22Rv1 (cell line): ENCODE measurements around the gene SLC25A27.

Source experiments
- H3K27ac ChIP-seq: fragments of 450-650 bp; 2 replicates; pipeline ENCODE4 v1.5.1; 2017
- ZFX ChIP-seq: fragments of 450-650 bp; IDR thresholded peaks from 2 replicates; pipeline ENCODE4 v1.6.1; 2017; ENCODE audit warnings: antibody characterized with exemption, borderline replicate concordance
- TF ChIP-seq, protein P1 (sequence below): fragments of 450-650 bp; IDR thresholded peaks from 2 replicates; pipeline ENCODE4 v1.5.1; 2017; ENCODE audit warnings: mild to moderate bottlenecking

SLC25A27 gene

GRCh38 chr6:46651816-46652215, 959 bp upstream of the SLC25A27 start:
- no peak for TF ChIP-seq ZFX
- TF ChIP-seq, protein P1, sequence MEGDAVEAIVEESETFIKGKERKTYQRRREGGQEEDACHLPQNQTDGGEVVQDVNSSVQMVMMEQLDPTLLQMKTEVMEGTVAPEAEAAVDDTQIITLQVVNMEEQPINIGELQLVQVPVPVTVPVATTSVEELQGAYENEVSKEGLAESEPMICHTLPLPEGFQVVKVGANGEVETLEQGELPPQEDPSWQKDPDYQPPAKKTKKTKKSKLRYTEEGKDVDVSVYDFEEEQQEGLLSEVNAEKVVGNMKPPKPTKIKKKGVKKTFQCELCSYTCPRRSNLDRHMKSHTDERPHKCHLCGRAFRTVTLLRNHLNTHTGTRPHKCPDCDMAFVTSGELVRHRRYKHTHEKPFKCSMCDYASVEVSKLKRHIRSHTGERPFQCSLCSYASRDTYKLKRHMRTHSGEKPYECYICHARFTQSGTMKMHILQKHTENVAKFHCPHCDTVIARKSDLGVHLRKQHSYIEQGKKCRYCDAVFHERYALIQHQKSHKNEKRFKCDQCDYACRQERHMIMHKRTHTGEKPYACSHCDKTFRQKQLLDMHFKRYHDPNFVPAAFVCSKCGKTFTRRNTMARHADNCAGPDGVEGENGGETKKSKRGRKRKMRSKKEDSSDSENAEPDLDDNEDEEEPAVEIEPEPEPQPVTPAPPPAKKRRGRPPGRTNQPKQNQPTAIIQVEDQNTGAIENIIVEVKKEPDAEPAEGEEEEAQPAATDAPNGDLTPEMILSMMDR, result no peak
- peak overlapping the region; percentile 80 for H3K27ac ChIP-seq

DNA sequence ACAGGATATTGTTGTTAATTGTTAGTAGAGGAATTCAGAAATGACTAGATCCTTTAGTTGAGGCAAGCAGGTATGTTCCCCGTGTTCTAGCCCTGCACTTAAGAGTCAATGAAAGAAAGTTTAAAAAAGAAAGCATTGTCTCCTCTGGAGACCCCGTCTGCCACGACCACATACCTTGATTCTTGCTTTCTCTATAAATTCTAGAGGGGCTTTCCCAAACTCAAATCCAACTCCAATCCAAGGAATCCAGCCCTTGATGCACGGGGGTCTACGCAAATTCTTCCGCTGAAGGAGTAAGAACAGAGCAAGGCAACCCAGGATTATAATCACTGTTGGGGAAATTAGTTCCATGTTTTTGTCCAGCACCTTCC, 558 bp upstream of the SLC25A27 start:
- H3K27ac ChIP-seq, result peak overlapping the region; percentile 80
- TF ChIP-seq, protein P1, result no peak
- no peak for TF ChIP-seq ZFX

DNA sequence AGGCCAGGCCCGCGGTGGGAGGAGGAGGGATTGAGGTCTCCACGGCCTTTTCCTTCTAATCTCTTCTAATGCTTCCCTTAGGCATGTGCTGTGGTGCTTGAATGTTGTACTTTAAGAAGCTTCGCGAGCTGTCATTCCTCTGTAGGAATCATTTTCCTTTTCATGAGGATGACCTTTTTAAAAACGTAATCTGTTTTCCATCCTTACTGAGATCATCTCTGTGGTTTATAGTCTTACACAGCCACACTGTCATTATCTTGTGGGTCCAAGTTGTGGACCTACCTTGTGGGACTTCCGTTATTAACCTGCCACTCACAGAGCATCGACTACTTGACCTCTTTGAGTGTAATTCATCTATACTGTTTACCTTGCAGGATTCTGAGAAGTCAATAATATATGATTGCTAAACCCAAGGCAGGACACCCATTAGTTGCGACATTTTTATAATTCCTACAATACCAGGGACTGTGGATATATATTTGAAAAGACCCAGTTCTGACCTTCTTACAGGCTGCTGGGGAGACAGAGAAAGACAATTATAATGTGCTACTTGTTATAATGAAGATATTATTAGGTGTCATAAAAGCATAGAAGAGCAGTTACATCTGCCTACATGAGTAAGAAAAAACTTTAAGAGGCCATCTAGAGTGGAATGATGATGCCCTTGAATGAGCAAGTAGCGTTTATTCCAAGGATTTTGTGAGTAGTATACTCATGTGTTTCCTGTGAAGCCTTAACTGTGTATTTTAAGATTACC, 842 bp downstream of the SLC25A27 start:
- TF ChIP-seq, protein P1, result no peak
- TF ChIP-seq ZFX, result no peak
- H3K27ac ChIP-seq, result peak overlapping the region; percentile 80

DNA sequence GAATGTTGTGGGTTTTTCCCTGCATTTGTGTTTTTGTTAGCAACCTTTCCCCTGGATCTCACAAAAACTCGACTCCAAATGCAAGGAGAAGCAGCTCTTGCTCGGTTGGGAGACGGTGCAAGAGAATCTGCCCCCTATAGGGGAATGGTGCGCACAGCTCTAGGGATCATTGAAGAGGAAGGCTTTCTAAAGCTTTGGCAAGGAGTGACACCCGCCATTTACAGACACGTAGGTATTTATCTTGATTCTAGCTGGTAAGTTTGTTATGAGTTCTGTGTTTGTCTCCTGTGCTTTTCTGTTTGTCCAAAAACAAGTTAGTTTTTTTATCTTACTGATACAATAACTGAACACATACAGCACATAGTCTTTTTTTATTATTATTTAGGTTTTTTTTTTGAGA, 3.0 kb downstream of the SLC25A27 start:
- no peak overlapping the region for H3K27ac ChIP-seq
- no peak for TF ChIP-seq ZFX
- TF ChIP-seq, protein P1, result peak; percentile 36

- TF ChIP-seq, protein P1, result no peak
- TF ChIP-seq ZFX, result no peak
- H3K27ac ChIP-seq, result no peak overlapping the region
These were observed 4.9 kb downstream of the SLC25A27 start for GRCh38 chr6:46657642-46658041.

DNA sequence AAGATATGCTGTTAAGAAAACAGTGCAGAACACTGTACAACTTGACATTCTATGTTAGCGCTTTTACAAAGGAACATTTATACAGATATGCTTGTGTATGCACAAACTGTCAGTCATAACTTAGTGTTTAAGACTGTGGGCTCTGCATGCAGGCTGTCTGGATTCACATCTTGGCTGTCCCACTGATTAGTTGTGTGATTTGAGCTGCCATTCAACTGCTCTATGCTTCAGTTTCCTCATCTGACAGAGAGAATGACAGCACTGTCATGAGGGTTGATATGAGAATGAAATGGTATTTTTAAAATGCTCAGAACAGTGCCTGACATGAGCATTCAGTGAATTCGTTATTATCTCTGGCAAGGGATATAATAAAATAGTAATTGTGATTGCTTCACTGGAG, 8.7 kb downstream of the SLC25A27 start:
- H3K27ac ChIP-seq, result no peak overlapping the region
- TF ChIP-seq, protein P1, result no peak
- no peak for TF ChIP-seq ZFX

DNA sequence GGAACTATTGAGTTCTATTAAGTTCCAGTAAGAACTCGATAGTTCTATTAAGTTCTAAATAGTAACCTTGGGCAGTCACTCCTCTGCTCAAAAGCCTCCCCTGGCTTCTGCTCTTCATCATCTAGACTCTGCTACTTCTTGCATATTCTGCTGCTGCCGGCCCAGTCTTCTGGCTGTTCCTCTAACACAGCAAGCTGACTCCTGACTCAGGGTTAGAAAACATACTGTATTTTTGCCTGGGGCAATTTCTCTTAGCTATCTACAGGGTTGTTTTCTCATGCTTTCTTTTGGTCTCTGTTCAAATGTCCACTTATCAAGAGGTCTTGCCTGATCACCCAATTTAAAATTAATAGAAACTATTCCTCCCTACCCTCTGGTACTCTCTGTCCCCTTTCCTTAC, 14.6 kb downstream of the SLC25A27 start:
- no peak overlapping the region for H3K27ac ChIP-seq
- TF ChIP-seq ZFX, result no peak
- TF ChIP-seq, protein P1, result no peak
